ENCODE measurements around the gene HSPBAP1. TPM values are rescaled to one million over a fixed set of nuclear protein-coding genes. Genes with fewer than 3 reads are reported as not detected.

The HSPBAP1 gene
- polyA plus RNA-seq, 4 donors = 4.5 to 19.5 (median 8.1) TPM

DNA sequence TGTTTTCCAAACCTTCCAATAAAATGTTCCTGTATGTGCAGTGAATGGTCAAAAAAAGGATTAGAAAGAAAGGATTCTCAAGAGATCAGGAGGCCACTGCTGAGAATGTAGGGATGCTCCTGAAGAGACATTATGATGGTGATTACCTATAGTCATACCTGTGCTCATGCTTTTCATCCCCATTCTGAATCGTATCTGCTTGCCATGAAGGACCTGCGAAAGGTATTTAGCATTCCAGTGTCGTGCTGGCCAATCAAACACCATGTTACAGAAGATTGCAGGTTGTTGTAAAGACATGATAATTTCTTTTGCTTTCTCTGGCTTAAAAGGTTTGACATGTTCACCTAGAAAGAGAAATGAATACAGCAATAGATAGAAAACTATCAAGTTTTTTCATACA, 16.1 kb downstream of the HSPBAP1 start:
- FAIRE-seq (no peak), DNase-seq (no peak)
- peaks cover 0 to 2% (median 0%) of the 10 kb centered on the region in 3 donors for H3K36me3 ChIP-seq (ENCODE audit: control insufficient read depth in 3 of 3, insufficient read depth in 2 of 3, low read depth in 1 of 3, low read length in 3 of 3)
- no peaks in the 10 kb centered on the region for H3K9me3 ChIP-seq (ENCODE audit: control insufficient read depth in 2 of 2, insufficient read depth in 1 of 2, low read depth in 1 of 2, low read length in 1 of 2)
- no peaks in the 10 kb centered on the region for H3K4me1 ChIP-seq (ENCODE audit: control insufficient read depth in 3 of 3, insufficient read depth in 2 of 3, low read depth in 1 of 3, low read length in 2 of 3)
- 87 to 91% (median 91%) methylated on average over 3 of the region's 3 CpGs for WGBS, 3 donors
- H3K27ac ChIP-seq (ENCODE audit: low read depth in 1 of 3, low read length in 2 of 3) = no peak overlapping the region
- H3K27me3 ChIP-seq (ENCODE audit: control insufficient read depth in 3 of 3, insufficient read depth in 3 of 3, low read length in 3 of 3) = no peaks in the 10 kb centered on the region
- no peak overlapping the region for H3K4me3 ChIP-seq (ENCODE audit: low read depth in 1 of 3, low read length in 3 of 3)

DNA sequence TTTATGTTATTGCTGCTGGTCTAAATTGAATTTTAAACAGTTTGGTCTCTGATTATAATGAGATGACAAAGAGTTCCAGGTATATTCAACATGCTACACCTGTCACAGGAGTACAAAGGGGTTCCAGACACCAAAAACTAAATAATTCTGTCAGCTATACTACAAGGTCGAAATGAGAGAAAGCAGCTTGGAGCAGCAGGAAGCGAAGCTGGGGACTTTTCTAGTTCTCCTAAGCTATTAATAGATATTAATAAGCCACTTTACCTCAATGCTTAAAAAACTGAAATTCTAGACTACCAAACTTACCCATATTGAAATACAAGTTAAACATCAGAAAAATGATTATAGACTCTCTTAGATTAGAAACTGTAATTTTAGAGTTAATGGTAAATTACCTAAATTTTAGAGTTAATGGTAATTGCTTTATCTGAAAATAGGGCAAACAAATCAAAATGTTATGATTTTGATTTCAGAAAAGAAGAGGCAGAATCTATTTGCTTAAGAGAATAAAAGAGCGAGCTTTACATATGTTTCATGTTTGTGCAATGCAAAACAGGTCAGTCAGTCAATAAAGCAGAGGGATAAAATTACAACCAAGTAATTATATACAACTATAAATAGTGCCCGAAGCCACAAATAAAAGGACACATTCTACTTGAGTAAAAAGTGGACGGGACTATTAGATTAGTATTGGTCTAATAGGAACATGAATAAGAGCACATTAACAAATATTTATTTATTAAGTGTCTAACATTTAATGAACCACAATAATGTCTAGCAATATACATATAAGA, 16.8 kb downstream of the HSPBAP1 start:
- FAIRE-seq = no peak
- Histone ChIP-seq H3K9me3 (ENCODE audit: control insufficient read depth in 2 of 2, insufficient read depth in 1 of 2, low read depth in 1 of 2, low read length in 1 of 2) (no peaks in the 10 kb centered on the region), H3K27ac (ENCODE audit: low read depth in 1 of 3, low read length in 2 of 3) (no peak overlapping the region), H3K4me3 (ENCODE audit: low read depth in 1 of 3, low read length in 3 of 3) (no peak overlapping the region), H3K36me3 (ENCODE audit: control insufficient read depth in 3 of 3, insufficient read depth in 2 of 3, low read depth in 1 of 3, low read length in 3 of 3) (peaks cover 0 to 2% (median 0%) of the 10 kb centered on the region in 3 donors), H3K4me1 (ENCODE audit: control insufficient read depth in 3 of 3, insufficient read depth in 2 of 3, low read depth in 1 of 3, low read length in 2 of 3) (no peaks in the 10 kb centered on the region), H3K27me3 (ENCODE audit: control insufficient read depth in 3 of 3, insufficient read depth in 3 of 3, low read length in 3 of 3) (no peaks in the 10 kb centered on the region)
- 73 to 85% (median 77%) methylated on average over 5 of the region's 5 CpGs for WGBS, 3 donors
- no peak for DNase-seq

DNA sequence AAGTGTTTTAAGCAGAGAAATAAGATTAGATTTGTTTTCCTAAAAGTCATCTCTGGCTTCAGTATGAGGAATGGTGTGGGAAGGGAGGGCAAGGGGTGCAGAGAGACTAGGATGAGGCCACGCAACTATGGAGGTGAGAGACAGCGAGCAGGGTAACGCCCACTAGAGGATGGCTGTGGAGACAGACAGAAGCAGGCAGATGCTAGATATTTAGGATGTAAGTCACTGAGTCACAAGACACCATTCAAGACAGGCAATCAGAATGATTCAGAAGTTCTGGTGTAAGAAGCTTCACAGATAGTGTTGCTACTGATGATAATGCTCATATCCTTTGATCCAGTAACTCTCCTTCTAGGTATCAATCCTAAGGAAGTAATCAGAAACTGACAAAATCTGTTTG, 19.1 kb downstream of the HSPBAP1 start:
- H3K36me3 ChIP-seq (ENCODE audit: control insufficient read depth in 3 of 3, insufficient read depth in 2 of 3, low read depth in 1 of 3, low read length in 3 of 3) = peaks cover 0 to 2% (median 2%) of the 10 kb centered on the region in 3 donors
- FAIRE-seq (no peak), DNase-seq (no peak)
- WGBS, 3 donors = 96 to 99% (median 98%) methylated on average over 3 of the region's 3 CpGs
- H3K27me3 ChIP-seq (ENCODE audit: control insufficient read depth in 3 of 3, insufficient read depth in 3 of 3, low read length in 3 of 3) = no peaks in the 10 kb centered on the region
- H3K27ac ChIP-seq (ENCODE audit: low read depth in 1 of 3, low read length in 2 of 3) = peak overlapping the region in 2 of 3 donors; percentile 60 to 65
- H3K9me3 ChIP-seq (ENCODE audit: control insufficient read depth in 2 of 2, insufficient read depth in 1 of 2, low read depth in 1 of 2, low read length in 1 of 2) = no peaks in the 10 kb centered on the region
- no peak overlapping the region for H3K4me3 ChIP-seq (ENCODE audit: low read depth in 1 of 3, low read length in 3 of 3)
- no peaks in the 10 kb centered on the region for H3K4me1 ChIP-seq (ENCODE audit: control insufficient read depth in 3 of 3, insufficient read depth in 2 of 3, low read depth in 1 of 3, low read length in 2 of 3)

DNA sequence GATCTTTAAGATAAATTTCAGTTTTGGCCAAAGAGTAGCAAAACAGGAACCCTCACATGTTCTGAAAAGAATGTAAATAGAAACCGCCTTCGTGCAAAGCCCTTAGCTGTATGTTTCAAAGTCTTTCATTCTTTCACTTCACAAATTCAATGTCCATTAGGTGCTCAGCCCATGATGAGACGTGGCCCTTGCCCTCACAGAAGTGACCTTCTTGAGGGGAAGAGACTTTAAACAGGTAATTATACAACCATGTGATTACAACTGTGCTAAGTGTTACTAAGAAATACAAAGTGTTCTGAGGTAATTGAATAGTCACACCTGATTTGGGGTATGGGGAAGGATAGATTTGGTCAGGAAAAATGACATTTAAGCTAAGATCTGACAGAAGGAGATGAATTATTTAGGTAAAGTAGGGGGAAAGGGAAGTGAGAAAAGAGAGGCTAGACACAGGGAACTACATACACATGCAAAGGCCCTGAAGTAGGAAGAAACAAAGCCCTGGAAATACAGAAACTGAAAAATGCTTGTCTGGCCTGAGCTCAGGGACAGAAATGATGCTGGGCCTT, 19.6 kb downstream of the HSPBAP1 start:
- Histone ChIP-seq H3K27me3 (ENCODE audit: control insufficient read depth in 3 of 3, insufficient read depth in 3 of 3, low read length in 3 of 3) (no peaks in the 10 kb centered on the region), H3K4me1 (ENCODE audit: control insufficient read depth in 3 of 3, insufficient read depth in 2 of 3, low read depth in 1 of 3, low read length in 2 of 3) (no peaks in the 10 kb centered on the region), H3K4me3 (ENCODE audit: low read depth in 1 of 3, low read length in 3 of 3) (no peak overlapping the region), H3K27ac (ENCODE audit: low read depth in 1 of 3, low read length in 2 of 3) (peak overlapping the region in 1 of 3 donors; percentile 65), H3K9me3 (ENCODE audit: control insufficient read depth in 2 of 2, insufficient read depth in 1 of 2, low read depth in 1 of 2, low read length in 1 of 2) (no peaks in the 10 kb centered on the region), H3K36me3 (ENCODE audit: control insufficient read depth in 3 of 3, insufficient read depth in 2 of 3, low read depth in 1 of 3, low read length in 3 of 3) (peaks cover 0 to 4% (median 2%) of the 10 kb centered on the region in 3 donors)
- DNase-seq (peak in 1 of 2 donors; percentile 61), FAIRE-seq (no peak)
- WGBS, 3 donors = 80 to 89% (median 86%) methylated on average over 3 of the region's 3 CpGs

DNA sequence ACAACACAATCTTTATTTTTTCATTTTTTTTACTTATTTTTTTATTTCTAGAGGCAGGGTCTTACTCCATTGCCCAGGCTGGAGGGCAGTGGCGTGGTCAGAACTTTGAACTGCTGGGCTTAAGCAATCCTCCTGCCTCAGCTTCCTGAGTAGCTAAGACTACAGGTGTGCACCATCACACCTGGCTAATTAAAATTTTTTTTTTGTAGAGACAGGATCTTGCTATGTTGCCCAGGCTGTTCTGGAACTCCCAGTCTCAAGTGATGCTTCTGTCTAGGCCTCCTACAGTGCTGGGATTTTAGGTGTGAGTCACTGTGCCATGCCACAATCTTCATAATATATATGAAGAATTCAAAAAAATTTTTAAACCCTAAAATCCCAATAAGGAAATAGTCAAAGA, 20.8 kb downstream of the HSPBAP1 start:
- no peak overlapping the region for H3K27ac ChIP-seq (ENCODE audit: low read depth in 1 of 3, low read length in 2 of 3)
- FAIRE-seq = no peak
- H3K9me3 ChIP-seq (ENCODE audit: control insufficient read depth in 2 of 2, insufficient read depth in 1 of 2, low read depth in 1 of 2, low read length in 1 of 2) = no peaks in the 10 kb centered on the region
- DNase-seq = no peak
- H3K27me3 ChIP-seq (ENCODE audit: control insufficient read depth in 3 of 3, insufficient read depth in 3 of 3, low read length in 3 of 3) = no peaks in the 10 kb centered on the region
- 90 to 100% (median 94%) methylated on average over 1 of the region's 1 CpG for WGBS, 3 donors
- H3K4me3 ChIP-seq (ENCODE audit: low read depth in 1 of 3, low read length in 3 of 3) = no peak overlapping the region
- no peaks in the 10 kb centered on the region for H3K4me1 ChIP-seq (ENCODE audit: control insufficient read depth in 3 of 3, insufficient read depth in 2 of 3, low read depth in 1 of 3, low read length in 2 of 3)
- peaks cover 0 to 4% (median 2%) of the 10 kb centered on the region in 3 donors for H3K36me3 ChIP-seq (ENCODE audit: control insufficient read depth in 3 of 3, insufficient read depth in 2 of 3, low read depth in 1 of 3, low read length in 3 of 3)

DNA sequence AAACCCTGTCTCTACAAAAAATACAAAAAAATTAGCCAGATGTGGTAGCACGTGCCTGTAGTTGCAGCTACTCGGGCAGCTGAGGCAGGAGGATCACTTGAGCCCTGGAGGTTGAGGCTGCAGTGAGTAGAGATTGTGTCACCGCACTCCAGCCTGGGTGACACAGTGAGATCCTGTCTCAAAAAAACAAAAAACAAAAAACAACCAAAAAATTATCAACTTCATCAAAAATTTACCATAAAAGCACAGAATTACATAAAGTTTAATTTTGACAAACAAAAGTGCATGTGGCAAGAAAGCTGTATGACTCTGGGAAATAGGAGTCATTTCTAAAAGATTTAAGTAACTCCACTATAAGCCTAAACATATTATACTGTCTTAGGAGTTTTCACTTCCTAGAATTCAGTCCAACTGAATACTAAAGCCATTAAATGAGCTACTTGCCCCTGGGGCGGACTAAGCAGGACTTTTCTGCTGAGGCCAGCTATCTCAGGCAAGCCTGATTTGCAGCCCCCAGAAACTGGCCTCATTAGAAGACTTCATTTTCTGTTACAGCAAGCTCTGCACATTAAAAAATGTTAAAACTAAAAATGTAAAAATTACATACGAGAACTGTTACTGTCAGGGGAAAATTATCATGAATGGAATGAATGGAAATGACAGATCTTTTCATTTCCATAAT, 23.0 kb downstream of the HSPBAP1 start:
- H3K27ac ChIP-seq (ENCODE audit: low read depth in 1 of 3, low read length in 2 of 3) = no peak overlapping the region
- DNase-seq (no peak), FAIRE-seq (no peak)
- H3K9me3 ChIP-seq (ENCODE audit: control insufficient read depth in 2 of 2, insufficient read depth in 1 of 2, low read depth in 1 of 2, low read length in 1 of 2) = no peaks in the 10 kb centered on the region
- H3K27me3 ChIP-seq (ENCODE audit: control insufficient read depth in 3 of 3, insufficient read depth in 3 of 3, low read length in 3 of 3) = no peaks in the 10 kb centered on the region
- no peaks in the 10 kb centered on the region for H3K4me1 ChIP-seq (ENCODE audit: control insufficient read depth in 3 of 3, insufficient read depth in 2 of 3, low read depth in 1 of 3, low read length in 2 of 3)
- 91 to 97% (median 92%) methylated on average over 5 of the region's 5 CpGs for WGBS, 3 donors
- no peak overlapping the region for H3K4me3 ChIP-seq (ENCODE audit: low read depth in 1 of 3, low read length in 3 of 3)
- H3K36me3 ChIP-seq (ENCODE audit: control insufficient read depth in 3 of 3, insufficient read depth in 2 of 3, low read depth in 1 of 3, low read length in 3 of 3) = peaks cover 0 to 7% (median 2%) of the 10 kb centered on the region in 3 donors

DNA sequence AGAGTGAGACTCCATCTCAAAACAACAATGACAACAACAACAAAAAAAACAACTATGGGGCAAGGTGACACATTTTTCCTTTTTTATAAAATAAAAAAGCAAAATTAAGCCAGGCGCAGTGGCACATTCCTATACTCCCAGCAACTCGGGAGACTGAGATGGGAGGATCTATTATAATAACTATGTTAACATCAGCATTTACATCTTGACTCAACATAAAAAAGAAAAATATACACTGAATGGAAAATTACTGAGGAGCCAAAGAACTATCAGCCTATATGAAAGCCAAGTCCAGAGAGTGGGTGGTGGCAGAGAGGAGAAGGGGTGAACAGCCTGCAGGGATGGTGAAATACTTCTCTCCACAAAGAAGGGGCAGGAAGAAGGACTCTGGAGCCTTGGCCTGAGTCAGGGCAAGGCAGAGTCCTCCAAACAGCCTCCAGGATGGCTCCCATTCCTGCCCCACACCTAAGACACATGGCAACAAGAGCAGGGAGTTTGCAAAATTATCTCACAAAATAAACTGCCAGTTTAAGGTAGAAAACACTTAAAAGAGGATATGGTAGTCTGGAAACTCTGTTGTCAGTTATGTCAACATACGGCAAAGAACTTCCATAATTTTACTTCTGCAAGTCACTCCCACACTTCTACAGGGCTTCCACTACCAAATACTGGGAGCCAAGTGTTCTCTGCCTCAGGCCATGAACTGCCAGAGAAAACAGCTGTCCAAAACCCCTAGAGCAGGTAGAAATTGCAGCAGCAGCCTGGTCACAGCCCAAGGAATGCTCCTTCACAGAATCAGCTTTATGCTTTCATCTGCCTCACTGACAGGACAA, 25.9 kb downstream of the HSPBAP1 start:
- FAIRE-seq (no peak), DNase-seq (no peak)
- H3K36me3 ChIP-seq (ENCODE audit: control insufficient read depth in 3 of 3, insufficient read depth in 2 of 3, low read depth in 1 of 3, low read length in 3 of 3) = peaks cover 0 to 7% (median 0%) of the 10 kb centered on the region in 3 donors
- WGBS, 3 donors = 89 to 96% (median 92%) methylated on average over 3 of the region's 3 CpGs
- no peaks in the 10 kb centered on the region for H3K27me3 ChIP-seq (ENCODE audit: control insufficient read depth in 3 of 3, insufficient read depth in 3 of 3, low read length in 3 of 3)
- no peaks in the 10 kb centered on the region for H3K9me3 ChIP-seq (ENCODE audit: control insufficient read depth in 2 of 2, insufficient read depth in 1 of 2, low read depth in 1 of 2, low read length in 1 of 2)
- H3K4me1 ChIP-seq (ENCODE audit: control insufficient read depth in 3 of 3, insufficient read depth in 2 of 3, low read depth in 1 of 3, low read length in 2 of 3) = no peaks in the 10 kb centered on the region
- peak overlapping the region in 1 of 3 donors; percentile 58 for H3K27ac ChIP-seq (ENCODE audit: low read depth in 1 of 3, low read length in 2 of 3)
- no peak overlapping the region for H3K4me3 ChIP-seq (ENCODE audit: low read depth in 1 of 3, low read length in 3 of 3)

DNA sequence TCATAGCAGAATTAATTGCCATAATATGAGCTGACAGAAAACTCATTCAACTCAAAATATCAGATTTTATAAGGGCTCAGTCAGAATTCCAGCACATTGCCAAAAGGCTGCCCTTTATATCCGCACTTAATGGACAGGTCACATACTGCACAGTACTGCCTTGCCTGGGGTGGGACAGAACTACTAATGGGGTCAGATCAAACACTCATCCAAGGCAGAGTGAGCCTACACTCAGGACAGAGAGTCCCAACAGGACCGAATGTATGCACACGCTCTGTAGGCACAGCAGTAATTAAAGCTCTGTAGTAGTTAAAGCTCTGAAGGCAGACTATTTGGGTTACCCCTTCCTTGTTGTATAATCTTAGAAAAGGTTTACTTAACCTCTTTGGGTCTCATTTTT, 27.2 kb downstream of the HSPBAP1 start:
- Histone ChIP-seq H3K27ac (ENCODE audit: low read depth in 1 of 3, low read length in 2 of 3) (no peak overlapping the region), H3K4me1 (ENCODE audit: control insufficient read depth in 3 of 3, insufficient read depth in 2 of 3, low read depth in 1 of 3, low read length in 2 of 3) (no peaks in the 10 kb centered on the region), H3K27me3 (ENCODE audit: control insufficient read depth in 3 of 3, insufficient read depth in 3 of 3, low read length in 3 of 3) (no peaks in the 10 kb centered on the region), H3K4me3 (ENCODE audit: low read depth in 1 of 3, low read length in 3 of 3) (no peak overlapping the region), H3K9me3 (ENCODE audit: control insufficient read depth in 2 of 2, insufficient read depth in 1 of 2, low read depth in 1 of 2, low read length in 1 of 2) (no peaks in the 10 kb centered on the region), H3K36me3 (ENCODE audit: control insufficient read depth in 3 of 3, insufficient read depth in 2 of 3, low read depth in 1 of 3, low read length in 3 of 3) (peaks cover 0 to 7% (median 0%) of the 10 kb centered on the region in 3 donors)
- no peak for FAIRE-seq
- 93 to 97% (median 94%) methylated on average over 3 of the region's 3 CpGs for WGBS, 3 donors
- no peak for DNase-seq
